HL-60 (cell line): Measurements from ENCODE around the gene SHC1.

Experiments
- DNase-seq, 2 experiments: peaks; one replicate each; pipeline ENCODE4 v3.0.0-alpha.2; 2010 to 2020; ENCODE audit warnings: low read depth in 1 of 2, low spot score in 1 of 2
- H3K27ac ChIP-seq: fragments of 250-450 bp; sonication (Bioruptor Pico); replicated peaks from 2 replicates; pipeline ENCODE4 v1.5.1; 2020; ENCODE audit warnings: mild to moderate bottlenecking, moderate library complexity
- H3K27me3 ChIP-seq: fragments of 250-450 bp; sonication (Bioruptor Pico); 2 replicates; pipeline ENCODE4 v1.5.1; 2021; ENCODE audit warnings: mild to moderate bottlenecking, moderate library complexity; ENCODE audit not compliant: insufficient read depth, poor library complexity, severe bottlenecking
- H3K4me3 ChIP-seq: replicated peaks from 2 replicates; pipeline ENCODE4 v1.5.1; 2011; ENCODE audit warnings: mild to moderate bottlenecking, control low read depth, low read length; ENCODE audit not compliant: insufficient read depth
- GABPA ChIP-seq: IDR thresholded peaks from 2 replicates; pipeline ENCODE4 v1.6.1; 2012; ENCODE audit warnings: low read depth
- POLR2AphosphoS5 ChIP-seq: IDR thresholded peaks from 2 replicates; pipeline ENCODE4 v1.6.1; 2012; ENCODE audit warnings: low read depth
- REST ChIP-seq: IDR thresholded peaks from 2 replicates; pipeline ENCODE4 v1.6.1; 2012; ENCODE audit warnings: low read depth; ENCODE audit not compliant: insufficient replicate concordance
- SPI1 ChIP-seq: IDR thresholded peaks from 2 replicates; pipeline ENCODE4 v1.6.1; 2012; ENCODE audit warnings: low read depth, mild to moderate bottlenecking, borderline replicate concordance
- TF ChIP-seq, protein P1 (sequence below): IDR thresholded peaks from one replicate; pipeline ENCODE4 v1.5.1; 2011; ENCODE audit warnings: low read length, control low read depth, inconsistent platforms; ENCODE audit not compliant: insufficient read depth

Gene SHC1

DNA sequence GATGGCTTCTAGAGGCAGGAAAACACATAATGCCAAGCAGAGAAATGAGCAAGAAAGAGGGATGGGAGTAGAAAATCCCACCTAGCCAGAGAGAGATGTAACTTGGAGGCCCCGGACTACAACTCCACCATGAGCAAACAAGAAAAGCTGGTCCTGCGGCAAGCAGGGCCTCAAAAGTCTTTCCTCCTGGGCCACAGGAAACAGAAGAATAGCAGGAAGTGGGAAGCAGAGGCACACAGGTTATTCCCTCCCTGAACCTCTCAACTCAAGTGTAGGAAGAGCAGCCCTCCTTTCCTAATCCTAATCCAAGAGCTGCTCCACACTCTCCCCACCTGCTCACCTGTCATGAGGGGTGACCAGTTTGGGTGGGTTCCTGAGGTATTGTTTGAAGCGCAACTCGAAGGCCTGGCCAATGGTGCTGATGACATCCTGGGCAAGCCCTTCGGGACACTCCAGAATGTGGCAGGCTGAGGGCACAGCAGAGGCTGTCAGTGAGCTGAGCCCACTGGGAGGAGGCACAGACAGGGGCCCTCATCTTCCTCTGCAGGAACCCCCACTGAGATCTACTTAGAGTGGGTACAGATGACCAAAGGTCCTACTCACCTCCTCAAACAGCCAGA, 3.1 kb downstream of the SHC1 start:
- no peak overlapping the region for H3K4me3 ChIP-seq
- no peak overlapping the region for H3K27ac ChIP-seq
- H3K27me3 ChIP-seq = no peaks in the 10 kb centered on the region
- no peak for DNase-seq
- no peak for TF ChIP-seq REST

GRCh38 chr1:154966111-154966510, 4.4 kb downstream of the SHC1 start:
- no peak for DNase-seq
- no peak for TF ChIP-seq SPI1
- Histone ChIP-seq H3K27me3 (no peaks in the 10 kb centered on the region), H3K4me3 (no peak overlapping the region), H3K27ac (no peak overlapping the region)

DNA sequence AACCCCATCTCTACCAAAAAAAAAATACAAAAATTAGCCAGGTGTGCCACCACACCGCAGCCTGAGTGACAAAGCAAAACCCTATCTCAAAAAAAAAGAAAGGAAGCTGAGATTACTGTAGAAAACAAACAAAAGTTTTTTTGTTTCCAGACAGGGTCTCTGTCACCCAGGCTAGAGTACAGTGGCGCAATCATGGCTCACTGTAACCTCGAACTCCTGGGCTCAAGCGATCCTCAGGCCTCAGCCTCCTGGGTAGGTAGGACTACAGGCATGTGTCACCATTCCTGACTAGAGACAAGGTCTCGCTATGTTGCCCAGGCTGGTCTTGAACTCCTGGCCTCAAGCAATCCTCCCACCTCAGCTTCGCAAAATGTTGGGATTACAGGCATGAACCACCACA, 6.2 kb downstream of the SHC1 start:
- H3K4me3 ChIP-seq = no peak overlapping the region
- no peak for DNase-seq
- H3K27me3 ChIP-seq = no peaks in the 10 kb centered on the region
- no peak overlapping the region for H3K27ac ChIP-seq
- TF ChIP-seq GABPA (no peak), SPI1 (no peak)

DNA sequence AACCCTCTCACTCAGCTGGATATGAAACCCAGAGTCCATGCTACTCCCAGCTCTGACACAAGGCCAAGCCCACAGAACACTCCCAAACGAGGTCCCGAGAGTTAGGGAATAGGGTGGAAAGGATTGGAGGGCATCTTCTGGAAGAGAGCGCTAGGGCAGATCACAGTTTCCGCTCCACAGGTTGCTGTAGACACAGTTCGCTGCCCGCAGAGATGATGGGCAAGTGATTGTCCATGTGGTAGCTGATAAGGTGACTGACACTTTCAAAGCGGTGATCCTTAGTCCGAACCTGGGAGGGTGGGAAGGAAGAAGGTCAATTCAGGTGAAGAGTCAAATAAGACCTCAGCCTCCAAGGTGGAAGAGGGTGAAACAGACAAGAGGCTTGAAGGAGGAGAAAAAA, 6.9 kb downstream of the SHC1 start:
- DNase-seq = no peak
- TF ChIP-seq, protein P1, sequence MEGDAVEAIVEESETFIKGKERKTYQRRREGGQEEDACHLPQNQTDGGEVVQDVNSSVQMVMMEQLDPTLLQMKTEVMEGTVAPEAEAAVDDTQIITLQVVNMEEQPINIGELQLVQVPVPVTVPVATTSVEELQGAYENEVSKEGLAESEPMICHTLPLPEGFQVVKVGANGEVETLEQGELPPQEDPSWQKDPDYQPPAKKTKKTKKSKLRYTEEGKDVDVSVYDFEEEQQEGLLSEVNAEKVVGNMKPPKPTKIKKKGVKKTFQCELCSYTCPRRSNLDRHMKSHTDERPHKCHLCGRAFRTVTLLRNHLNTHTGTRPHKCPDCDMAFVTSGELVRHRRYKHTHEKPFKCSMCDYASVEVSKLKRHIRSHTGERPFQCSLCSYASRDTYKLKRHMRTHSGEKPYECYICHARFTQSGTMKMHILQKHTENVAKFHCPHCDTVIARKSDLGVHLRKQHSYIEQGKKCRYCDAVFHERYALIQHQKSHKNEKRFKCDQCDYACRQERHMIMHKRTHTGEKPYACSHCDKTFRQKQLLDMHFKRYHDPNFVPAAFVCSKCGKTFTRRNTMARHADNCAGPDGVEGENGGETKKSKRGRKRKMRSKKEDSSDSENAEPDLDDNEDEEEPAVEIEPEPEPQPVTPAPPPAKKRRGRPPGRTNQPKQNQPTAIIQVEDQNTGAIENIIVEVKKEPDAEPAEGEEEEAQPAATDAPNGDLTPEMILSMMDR = no peak
- no peak for TF ChIP-seq SPI1
- TF ChIP-seq POLR2AphosphoS5 = no peak
- TF ChIP-seq GABPA = no peak
- TF ChIP-seq REST = no peak
- H3K27me3 ChIP-seq = no peaks in the 10 kb centered on the region
- H3K4me3 ChIP-seq = no peak overlapping the region
- no peak overlapping the region for H3K27ac ChIP-seq

GRCh38 chr1:154962795-154963330, 7.7 kb downstream of the SHC1 start:
- H3K27me3 ChIP-seq = no peaks in the 10 kb centered on the region
- TF ChIP-seq, protein P1 = no peak
- TF ChIP-seq GABPA = no peak
- no peak for TF ChIP-seq POLR2AphosphoS5
- no peak for TF ChIP-seq REST
- TF ChIP-seq SPI1 = no peak
- peak overlapping the region; percentile 97 for H3K27ac ChIP-seq
- peak overlapping the region; percentile 79; the same call in 1 of the 2 replicates for H3K4me3 ChIP-seq
- no peak for DNase-seq
